Panc1 (cell line): ENCODE data around the gene DAAM2. TPM values are rescaled to one million over a fixed set of nuclear protein-coding genes. Genes with fewer than 3 reads are reported as not detected.

Source experiments
- ATAC-seq: fragments of 200-7000 bp; cut with Tn5 transposase; 2 replicates; pipeline ENCODE4 v1.9.1; 2020; ENCODE audit warnings: mild to moderate bottlenecking, moderate library complexity
- BruUV-seq: library from RNA; stranded (reverse); fragments of 400-500 nt; replicated peaks from 2 replicates; lab custom pipeline; 2021; lab: Mats Ljungman, UMichigan
- CTCF ChIA-PET: fragments of 300-600 bp; sonication (Branson Sonifier 250); formaldehyde crosslinking; loops from one replicate; lab custom pipeline; 2022; ENCODE audit warnings: antibody characterized with exemption; lab: Charles Lee
- POLR2A ChIA-PET: fragments of 300-600 bp; sonication (Branson Sonifier 250); formaldehyde crosslinking; loops from one replicate; lab custom pipeline; 2022; ENCODE audit warnings: antibody characterized with exemption; lab: Charles Lee
- DNase-seq: peaks from one replicate; pipeline ENCODE4 v3.0.0-alpha.2; 2010; ENCODE audit warnings: low read depth, low spot score
- H3K27ac ChIP-seq: 2 replicates; pipeline ENCODE4 v1.5.1; 2011; ENCODE audit warnings: mild to moderate bottlenecking, low read length, inconsistent platforms
- H3K27me3 ChIP-seq: fragments of 200-500 bp; sonication (Bioruptor generic); 2 replicates; pipeline ENCODE4 v1.6.0; 2014; ENCODE audit warnings: low read length, inconsistent platforms; ENCODE audit not compliant: control insufficient read depth, insufficient read depth
- H3K36me3 ChIP-seq: fragments of 200-500 bp; sonication (Bioruptor generic); 2 replicates; pipeline ENCODE4 v1.5.1; 2014; ENCODE audit warnings: inconsistent platforms, mild to moderate bottlenecking, low read length, moderate library complexity; ENCODE audit not compliant: control insufficient read depth, insufficient read depth
- H3K4me1 ChIP-seq: 2 replicates; pipeline ENCODE4 v1.5.1; 2011; ENCODE audit warnings: inconsistent platforms, mild to moderate bottlenecking, low read length, moderate library complexity; ENCODE audit not compliant: control insufficient read depth, insufficient read depth
- H3K4me3 ChIP-seq, 2 experiments: 2 replicates each; pipeline ENCODE4 v1.5.1; 2011 to 2012; ENCODE audit warnings: low read depth in 2 of 2, low read length in 2 of 2, mild to moderate bottlenecking in 2 of 2, inconsistent platforms in 1 of 2, moderate library complexity in 1 of 2
- H3K9me3 ChIP-seq: fragments of 200-500 bp; sonication (Bioruptor generic); 2 replicates; pipeline ENCODE4 v1.5.1; 2014; ENCODE audit warnings: low read depth, mild to moderate bottlenecking, inconsistent platforms, low read length, moderate library complexity; ENCODE audit not compliant: control insufficient read depth, insufficient read depth
- CTCF ChIP-seq: fragments of 450-650 bp; IDR thresholded peaks from 2 replicates; pipeline ENCODE4 v1.5.1; 2017; ENCODE audit warnings: mild to moderate bottlenecking
- POLR2AphosphoS5 ChIP-seq: IDR thresholded peaks from 2 replicates; pipeline ENCODE4 v1.6.1; 2012; ENCODE audit warnings: mild to moderate bottlenecking, low read depth, low read length, moderate library complexity
- REST ChIP-seq, 2 experiments: IDR thresholded peaks; 2 replicates each; pipeline ENCODE4 v1.6.1; 2011 to 2012; ENCODE audit warnings: low read depth in 2 of 2, control low read depth in 1 of 2, low read length in 1 of 2, mild to moderate bottlenecking in 1 of 2, moderate library complexity in 1 of 2; ENCODE audit not compliant: insufficient read depth in 1 of 2
- SIN3A ChIP-seq: IDR thresholded peaks from 2 replicates; pipeline ENCODE4 v1.6.1; 2012; ENCODE audit warnings: low read depth, mild to moderate bottlenecking, low read length, moderate library complexity, borderline replicate concordance; ENCODE audit not compliant: insufficient read depth
- TCF7L2 ChIP-seq: IDR thresholded peaks from 2 replicates; pipeline ENCODE4 v1.6.1; 2011; ENCODE audit warnings: mild to moderate bottlenecking, low read depth, low read length, inconsistent platforms
- in situ Hi-C: cut with HindIII; loops from 2 replicates; pipeline ENCODE4 v1.10.0; 2016; ENCODE audit warnings: low sequenced_read_pairs, low pct_unique_long_range_greater_than_20kb
- intact Hi-C: fragments of 100-400 bp; cut with micrococcal nuclease; formaldehyde crosslinking; loops from one replicate; pipeline ENCODE4 v1.10.0; 2022; ENCODE audit not compliant: unreplicated experiment
- total RNA-seq: library from RNA; stranded (reverse); gene quantifications from one replicate; pipeline ENCODE4 v1.2.1, GENCODE V29; 2021; ENCODE audit not compliant: unreplicated experiment

DAAM2 gene
- total RNA-seq, 1 experiment from 2014 or later, result not detected

GRCh38 chr6:39794231-39794630, 2.1 kb downstream of the DAAM2 start:
- TF ChIP-seq TCF7L2 (no peak), CTCF (no peak), POLR2AphosphoS5 (no peak), REST (IDR thresholded peaks at IDR 0.05; ENCODE audit: insufficient read depth in 1 of 2, low read depth in 2 of 2, low read length in 1 of 2) (no peak), SIN3A (no peak)
- Histone ChIP-seq H3K27ac (no peak overlapping the region), H3K27me3 (peaks cover 22% of the 10 kb centered on the region), H3K36me3 (no peaks in the 10 kb centered on the region), H3K4me1 (no peaks in the 10 kb centered on the region; the same call in 1 of the 2 replicates), H3K4me3 (no peak overlapping the region), H3K9me3 (no peaks in the 10 kb centered on the region)
- no peak for ATAC-seq
- no TSS peak for BruUV-seq
- in situ Hi-C loops (no loop called here), intact Hi-C loops (no loop called here)
- ChIA-PET CTCF (no interaction called here), POLR2A (no interaction called here)
- no peak for DNase-seq

GRCh38 chr6:39797751-39798150, 5.6 kb downstream of the DAAM2 start:
- Histone ChIP-seq H3K27ac (no peak overlapping the region), H3K9me3 (no peaks in the 10 kb centered on the region), H3K27me3 (peaks cover 21% of the 10 kb centered on the region), H3K36me3 (no peaks in the 10 kb centered on the region), H3K4me3 (no peak overlapping the region), H3K4me1 (no peaks in the 10 kb centered on the region)
- DNase-seq (no peak), ATAC-seq (no peak)
- TF ChIP-seq CTCF (no peak), REST (IDR thresholded peaks at IDR 0.05; ENCODE audit: insufficient read depth in 1 of 2, low read depth in 2 of 2, low read length in 1 of 2) (no peak), SIN3A (no peak), TCF7L2 (no peak), POLR2AphosphoS5 (no peak)
- POLR2A ChIA-PET, result no interaction called here
- CTCF ChIA-PET, result no interaction called here
- no TSS peak for BruUV-seq
- intact Hi-C loops (no loop called here), in situ Hi-C loops (no loop called here)
